NCI-H2196 treated with DMSO at 0.1 percent for 48 hours (cell line): ENCODE data around the gene LRRC42.

Experiments used
- DNase-seq: peaks from one replicate; lab custom pipeline; 2025; ENCODE audit not compliant: unreplicated experiment; lab: John Stamatoyannopoulos, UW

LRRC42 gene

GRCh38 chr1:53938136-53938830 is 7.9 kb upstream of the LRRC42 start:
- DNase-seq = no peak

DNA sequence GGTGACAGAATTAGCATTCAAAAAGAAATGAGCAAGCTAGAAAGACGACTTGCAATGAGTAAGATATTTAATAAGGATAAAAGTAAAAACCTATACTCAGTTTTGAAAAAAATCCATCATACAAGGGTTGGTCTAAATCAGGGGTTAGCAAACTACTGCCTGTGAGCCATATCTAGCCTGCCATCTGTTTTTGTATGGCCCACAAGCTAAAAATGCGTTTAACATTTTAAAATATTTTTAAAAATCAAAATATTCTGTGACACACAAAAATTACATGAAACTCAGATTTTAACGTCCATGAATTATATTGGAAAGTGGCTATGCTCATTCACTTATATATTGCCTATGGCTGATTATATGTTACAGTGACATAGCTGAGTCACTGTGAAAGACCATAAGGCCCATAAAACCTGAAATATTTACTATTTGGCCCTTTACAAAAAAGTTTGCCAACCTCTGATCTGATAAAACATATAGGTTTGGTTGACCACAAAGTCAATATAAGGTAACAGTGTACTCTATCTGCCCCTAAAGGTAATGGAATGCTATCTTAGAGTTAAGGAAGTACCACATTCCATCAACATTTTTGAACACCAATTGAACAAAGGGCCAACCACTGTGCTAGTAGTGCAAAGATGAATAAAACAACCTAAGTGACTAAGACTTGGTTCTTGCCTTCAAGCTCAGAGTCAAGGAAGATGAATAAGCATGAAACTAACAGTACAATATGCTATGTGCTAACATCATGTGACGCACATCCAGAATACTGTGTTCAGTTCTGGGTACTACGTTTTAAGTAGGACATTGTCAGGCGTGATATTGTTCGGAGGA is 3.8 kb upstream of the LRRC42 start:
- DNase-seq = no peak

GRCh38 chr1:53943090-53943489 is 3.1 kb upstream of the LRRC42 start:
- no peak for DNase-seq

DNA sequence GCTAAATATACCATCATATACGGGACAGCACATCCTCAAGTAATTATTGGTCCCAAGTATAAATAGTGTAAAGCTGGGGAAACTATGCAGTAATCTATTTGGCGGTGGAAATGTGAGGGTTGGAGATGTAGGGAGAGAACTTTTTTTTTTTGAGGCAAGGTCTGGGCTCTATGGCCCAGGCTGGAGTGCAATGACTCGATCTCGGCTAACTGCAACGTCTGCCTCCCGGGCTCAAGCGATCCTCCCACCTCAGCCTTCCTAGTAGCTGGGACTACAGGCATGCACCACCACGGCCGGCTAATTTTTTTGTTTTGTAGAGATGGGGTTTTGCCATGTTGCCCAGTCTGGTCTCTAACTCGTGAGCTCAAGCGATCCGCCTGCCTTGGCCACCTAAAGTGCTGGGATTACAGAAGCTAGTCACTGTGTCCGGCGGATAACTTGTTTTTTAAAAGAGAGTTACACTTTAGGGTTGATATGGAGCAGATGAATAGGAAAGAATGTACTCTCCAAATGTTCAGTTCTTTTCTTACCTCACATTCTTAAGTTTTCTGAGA is 2.6 kb upstream of the LRRC42 start:
- no peak for DNase-seq

DNA sequence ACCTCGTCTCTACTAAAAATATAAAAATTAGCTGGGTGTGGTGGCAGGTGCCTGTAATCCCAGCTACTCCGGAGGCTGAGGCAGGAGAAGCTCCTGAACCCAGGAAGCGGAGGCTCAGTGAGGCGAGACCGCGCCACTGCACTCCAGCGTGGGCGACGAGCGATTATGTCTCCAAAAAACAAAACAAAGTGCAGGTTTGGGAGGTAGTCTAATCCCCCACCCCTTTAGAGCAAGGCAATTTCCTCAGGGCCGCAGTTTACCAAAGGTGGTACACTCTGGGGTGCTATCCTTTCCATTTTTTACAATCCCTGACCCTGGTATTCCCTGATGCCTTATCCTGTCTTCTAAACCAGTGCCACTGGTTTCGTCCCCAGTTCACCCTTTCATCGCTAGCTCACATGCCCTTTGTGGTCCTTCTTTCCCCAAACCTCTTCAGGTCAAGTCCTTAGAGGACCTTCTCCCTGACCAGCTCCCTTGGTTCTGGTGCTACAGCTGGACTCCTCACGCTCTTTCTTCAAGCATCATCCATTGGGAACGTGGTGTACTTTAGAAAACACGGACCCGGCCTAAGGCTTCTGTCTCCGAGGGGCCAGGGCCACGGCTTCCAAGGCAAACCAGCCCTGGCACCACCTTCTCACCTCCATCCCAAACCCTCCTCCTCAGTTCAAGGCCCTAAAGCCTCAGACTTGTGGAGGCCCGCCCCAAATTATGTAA is 1.5 kb upstream of the LRRC42 start:
- DNase-seq = no peak

- DNase-seq = no peak
These were observed 1.0 kb upstream of the LRRC42 start for GRCh38 chr1:53945183-53945432.

DNA sequence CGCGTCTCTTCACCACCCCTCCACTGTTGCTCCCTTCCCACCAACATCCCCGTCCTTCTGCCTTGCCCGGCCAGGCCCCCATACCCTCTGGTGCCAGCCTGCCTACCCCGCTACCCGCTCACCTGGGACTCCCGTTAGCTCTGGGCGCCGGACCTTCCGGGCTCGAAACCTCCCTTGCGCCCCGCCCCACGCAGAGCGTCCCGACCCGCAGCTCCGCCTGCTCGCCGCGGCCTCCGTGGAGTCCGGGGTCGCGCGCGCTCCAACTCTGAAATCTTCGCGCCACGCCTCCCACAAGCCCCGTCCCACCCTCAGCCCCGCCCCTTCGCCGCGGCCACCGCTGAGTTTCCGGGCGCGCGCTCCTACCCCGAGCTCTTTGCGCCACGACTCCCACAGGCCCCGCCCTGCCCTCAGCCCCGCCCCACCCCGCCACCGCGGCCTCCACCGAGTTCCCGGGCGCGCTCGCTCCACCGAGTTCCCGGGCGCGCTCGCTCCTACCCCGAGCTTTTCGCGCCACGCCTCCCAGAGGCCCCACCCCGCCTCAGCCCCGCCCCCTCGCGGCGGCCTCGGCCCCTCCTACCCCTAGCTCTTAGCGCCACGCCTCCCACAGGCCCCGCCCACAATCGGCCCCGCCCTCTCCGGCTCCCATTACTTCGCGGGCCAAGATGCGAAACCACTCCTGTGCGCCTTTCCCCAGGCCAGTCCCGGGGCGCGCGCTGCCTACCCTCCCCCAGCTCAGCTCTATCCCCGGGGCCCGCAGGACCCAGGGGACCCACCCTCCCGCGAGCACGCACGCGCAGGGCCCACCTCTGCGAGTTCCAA is 508 bp upstream of the LRRC42 start, which contains the start of gene IFT25:
TSS of gene IFT25 (minus strand) at position 267 of the 819 bp plus-strand sequence. CDS start 5,617 bp downstream, outside the sequence.
- peak; percentile 96 for DNase-seq

GRCh38 chr1:53947172-53947907 is 1.2 kb downstream of the LRRC42 start:
- no peak for DNase-seq

- DNase-seq = no peak
These were observed 2.1 kb downstream of the LRRC42 start for GRCh38 chr1:53948291-53948690.

- no peak for DNase-seq
These were observed 3.2 kb downstream of the LRRC42 start for GRCh38 chr1:53949023-53949990.

GRCh38 chr1:53951697-53952096 is 5.5 kb downstream of the LRRC42 start:
- no peak for DNase-seq

DNA sequence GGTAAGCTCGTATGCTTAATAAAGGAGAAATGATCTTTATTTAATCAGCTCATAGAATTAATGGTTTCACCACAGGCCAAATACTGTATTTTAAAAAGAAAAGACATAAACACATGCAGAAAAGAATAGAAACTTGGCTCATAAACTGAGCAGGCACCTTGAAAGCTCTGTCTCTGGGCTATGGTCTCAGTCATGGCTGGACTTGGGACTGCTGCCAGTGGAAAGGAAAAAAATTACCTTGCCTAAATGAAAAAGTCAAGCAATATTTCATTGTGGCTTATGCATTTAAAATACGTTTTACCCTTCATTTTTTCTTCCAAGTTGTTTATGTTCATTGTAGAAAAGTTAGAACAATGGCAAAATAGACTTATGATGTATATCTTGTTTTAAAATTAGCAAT is 8.0 kb downstream of the LRRC42 start:
- DNase-seq = no peak

DNA sequence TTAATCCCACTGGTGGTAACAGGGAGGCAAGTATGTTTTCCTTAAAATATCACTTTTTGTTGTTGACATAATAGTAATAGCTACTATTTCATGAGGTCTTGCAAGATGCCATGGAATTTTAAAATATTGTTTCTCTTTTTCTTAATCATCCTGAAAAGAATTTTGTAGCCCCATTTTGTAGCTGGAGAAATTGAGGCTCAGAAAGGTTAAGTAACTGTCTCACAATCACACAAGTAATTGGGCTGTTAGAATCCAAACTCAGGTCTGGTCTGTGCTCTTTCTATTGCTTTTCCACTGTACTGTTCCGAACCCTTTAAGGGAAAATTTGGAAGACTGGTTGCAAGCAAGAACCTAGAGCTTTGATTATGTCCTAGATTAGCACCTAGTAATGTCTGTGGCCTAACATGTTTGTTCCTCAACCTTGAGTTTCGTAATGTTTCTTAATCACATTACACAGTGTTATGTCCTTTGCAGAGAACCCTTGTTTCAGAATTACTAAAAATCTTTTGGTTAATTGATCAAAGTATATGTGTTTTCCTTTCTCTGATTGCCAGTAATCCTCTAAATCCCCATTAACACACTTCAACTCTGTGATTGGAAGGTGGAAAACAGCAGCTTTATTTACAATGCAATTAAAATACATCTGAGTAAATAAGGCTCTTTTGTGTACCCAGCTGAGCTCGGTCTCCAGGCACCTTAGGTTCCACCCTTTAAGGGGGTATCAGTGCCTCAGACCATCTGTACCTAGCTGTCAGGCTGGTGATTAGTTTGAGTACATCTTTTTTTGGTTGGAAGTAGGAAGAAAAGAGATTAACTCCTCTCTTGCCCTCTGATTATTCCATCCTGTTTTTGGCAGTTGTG is 10.4 kb downstream of the LRRC42 start:
- peak; percentile 61 for DNase-seq

- DNase-seq = peak; percentile 49
These were observed 11.2 kb downstream of the LRRC42 start for GRCh38 chr1:53957194-53957818.

DNA sequence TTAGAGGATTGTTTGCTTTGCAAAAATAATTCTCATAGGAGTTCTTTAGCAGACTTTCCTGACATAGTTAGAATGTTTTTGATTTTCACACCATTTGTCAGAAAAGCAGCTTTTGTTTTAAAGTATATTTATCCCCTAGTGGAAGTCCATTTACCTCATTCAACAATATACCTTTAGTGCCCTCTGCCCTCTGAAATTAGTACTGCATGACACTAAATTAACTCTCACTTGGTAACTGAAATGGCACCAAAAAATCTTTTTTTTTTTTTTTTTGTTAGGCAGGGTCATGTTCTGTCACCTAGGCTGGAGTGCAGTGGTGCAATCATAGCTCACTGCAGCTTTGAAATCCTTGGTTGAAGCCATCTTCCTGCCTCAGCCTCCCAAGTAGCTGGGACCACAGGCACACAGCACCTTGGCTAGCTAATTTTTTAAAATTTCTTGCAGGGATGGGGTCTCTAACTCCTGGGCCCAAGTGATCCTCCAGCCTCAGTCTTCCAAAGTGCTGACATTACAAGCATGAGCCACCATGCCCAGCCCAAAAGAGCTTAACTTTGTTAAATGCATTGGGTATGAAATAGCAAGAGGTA is 13.6 kb downstream of the LRRC42 start:
- DNase-seq = no peak

GRCh38 chr1:53962395-53962794 is 16.2 kb downstream of the LRRC42 start:
- no peak for DNase-seq

DNA sequence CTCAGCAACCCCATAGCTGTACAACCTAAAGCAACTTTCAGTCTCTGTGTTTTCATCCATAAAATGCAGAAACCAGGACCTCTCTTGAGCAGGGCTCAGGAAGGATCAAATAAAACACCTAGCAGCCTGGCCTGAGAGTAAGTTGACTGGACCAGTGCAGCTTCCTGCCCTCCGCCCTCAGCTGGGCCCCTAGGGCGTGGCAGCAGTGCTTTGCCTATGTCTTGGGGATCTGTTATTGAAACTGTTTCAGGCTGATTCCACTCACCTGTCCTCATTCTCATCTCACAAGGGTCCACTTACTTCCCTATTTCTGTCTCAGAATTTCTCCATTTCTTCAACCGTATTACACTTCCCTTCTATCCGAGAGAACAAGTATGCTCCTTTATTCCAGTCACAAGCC is 17.3 kb downstream of the LRRC42 start:
- DNase-seq = no peak
